ENCODE data around the gene PCCA. TPM values are rescaled to one million over a fixed set of nuclear protein-coding genes. Genes with fewer than 3 reads are reported as not detected.

The PCCA gene
- total and polyA plus RNA-seq, 2 of the 13 experiments (the other 11 are each of a cell fraction or from before 2014, with no cell fraction given): 15.0 to 32.2 TPM

GRCh38 chr13:100291624-100292023 lies 202.7 kb downstream of the PCCA start (continued):
- TF ChIP-seq ARID5B (CRISPR knock-in tag; IDR thresholded peaks at IDR 0.05): 0 out of 2 replicates have a peak, but pooled peaks have one; percentile 24
- TF ChIP-seq ZNF576 (CRISPR knock-in tag; IDR thresholded peaks at IDR 0.05): no peak
- TF ChIP-seq HNRNPUL1 (IDR thresholded peaks at IDR 0.05; ENCODE audit: low read depth, low read length): no peak
- no peak for TF ChIP-seq FOXA1 (IDR thresholded peaks at IDR 0.05)
- TF ChIP-seq FOXA1 (CRISPR knock-in tag; IDR thresholded peaks at IDR 0.05): 0 out of 2 replicates have a peak, but pooled peaks have one; percentile 19
- TF ChIP-seq ZMYM4 (CRISPR knock-in tag; IDR thresholded peaks at IDR 0.05): 0 out of 2 replicates have a peak, but pooled peaks have one; percentile 46
- no peak for TF ChIP-seq SOX13 (IDR thresholded peaks at IDR 0.05)
- TF ChIP-seq SOX13 (CRISPR knock-in tag; conservative IDR thresholded peaks at IDR 0.05 in 1 of 2, IDR thresholded peaks at IDR 0.05 in 1 of 2): no peak
- TF ChIP-seq GPBP1L1 (CRISPR knock-in tag; IDR thresholded peaks at IDR 0.05): no peak
- TF ChIP-seq ISL2 (CRISPR knock-in tag; IDR thresholded peaks at IDR 0.05): no peak
